Measurements from ENCODE around the gene LPCAT2.

DNA sequence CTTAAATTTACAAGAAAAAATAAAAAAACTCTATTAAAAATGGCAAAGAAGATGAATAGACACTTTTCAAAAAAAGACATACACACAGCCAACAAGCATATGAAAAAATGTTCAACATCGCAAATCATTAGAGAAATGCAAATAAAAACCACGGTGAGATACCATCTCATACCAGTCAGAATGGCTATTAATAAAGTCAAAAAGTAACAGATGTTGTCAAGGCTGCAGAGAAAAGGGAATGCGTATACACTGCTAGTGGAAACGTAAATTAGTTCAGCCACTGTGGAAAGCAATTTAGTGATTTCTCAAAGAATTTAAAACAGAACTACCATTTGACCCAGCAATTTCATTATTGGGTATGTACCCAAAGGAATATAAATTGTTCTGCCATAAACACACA, 89.1 kb downstream of the LPCAT2 start:
- TF ChIP-seq, protein P1, sequence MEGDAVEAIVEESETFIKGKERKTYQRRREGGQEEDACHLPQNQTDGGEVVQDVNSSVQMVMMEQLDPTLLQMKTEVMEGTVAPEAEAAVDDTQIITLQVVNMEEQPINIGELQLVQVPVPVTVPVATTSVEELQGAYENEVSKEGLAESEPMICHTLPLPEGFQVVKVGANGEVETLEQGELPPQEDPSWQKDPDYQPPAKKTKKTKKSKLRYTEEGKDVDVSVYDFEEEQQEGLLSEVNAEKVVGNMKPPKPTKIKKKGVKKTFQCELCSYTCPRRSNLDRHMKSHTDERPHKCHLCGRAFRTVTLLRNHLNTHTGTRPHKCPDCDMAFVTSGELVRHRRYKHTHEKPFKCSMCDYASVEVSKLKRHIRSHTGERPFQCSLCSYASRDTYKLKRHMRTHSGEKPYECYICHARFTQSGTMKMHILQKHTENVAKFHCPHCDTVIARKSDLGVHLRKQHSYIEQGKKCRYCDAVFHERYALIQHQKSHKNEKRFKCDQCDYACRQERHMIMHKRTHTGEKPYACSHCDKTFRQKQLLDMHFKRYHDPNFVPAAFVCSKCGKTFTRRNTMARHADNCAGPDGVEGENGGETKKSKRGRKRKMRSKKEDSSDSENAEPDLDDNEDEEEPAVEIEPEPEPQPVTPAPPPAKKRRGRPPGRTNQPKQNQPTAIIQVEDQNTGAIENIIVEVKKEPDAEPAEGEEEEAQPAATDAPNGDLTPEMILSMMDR (IDR thresholded peaks at IDR 0.05) = no peak
- TF ChIP-seq POLR2A (IDR thresholded peaks at IDR 0.05) (no peak), EP300 (IDR thresholded peaks at IDR 0.05) (no peak), POLR2AphosphoS5 (IDR thresholded peaks at IDR 0.05) (no peak)
